HG03469 (cell line): Measurements from ENCODE around the gene CSKMT.
"Not testable (repeated sequence)": the region's sequence is repeated elsewhere in the genome, so short reads cannot be mapped to it uniquely, and the experiment has no call there.

ENCODE experiments used
- ATAC-seq: cut with Tn5 transposase; IDR thresholded peaks from one replicate; pipeline ENCODE4 v1.9.1; 2021; ENCODE audit warnings: mild to moderate bottlenecking, moderate library complexity, moderate number of reproducible peaks; ENCODE audit not compliant: unreplicated experiment

CSKMT gene

GRCh38 chr11:62654297-62654696 is 10.8 kb upstream of the CSKMT start:
- ATAC-seq: no peak

GRCh38 chr11:62656796-62657429 is 8.2 kb upstream of the CSKMT start:
- ATAC-seq: no peak

GRCh38 chr11:62664405-62665074 is 572 bp upstream of the CSKMT start:
- no peak for ATAC-seq

DNA sequence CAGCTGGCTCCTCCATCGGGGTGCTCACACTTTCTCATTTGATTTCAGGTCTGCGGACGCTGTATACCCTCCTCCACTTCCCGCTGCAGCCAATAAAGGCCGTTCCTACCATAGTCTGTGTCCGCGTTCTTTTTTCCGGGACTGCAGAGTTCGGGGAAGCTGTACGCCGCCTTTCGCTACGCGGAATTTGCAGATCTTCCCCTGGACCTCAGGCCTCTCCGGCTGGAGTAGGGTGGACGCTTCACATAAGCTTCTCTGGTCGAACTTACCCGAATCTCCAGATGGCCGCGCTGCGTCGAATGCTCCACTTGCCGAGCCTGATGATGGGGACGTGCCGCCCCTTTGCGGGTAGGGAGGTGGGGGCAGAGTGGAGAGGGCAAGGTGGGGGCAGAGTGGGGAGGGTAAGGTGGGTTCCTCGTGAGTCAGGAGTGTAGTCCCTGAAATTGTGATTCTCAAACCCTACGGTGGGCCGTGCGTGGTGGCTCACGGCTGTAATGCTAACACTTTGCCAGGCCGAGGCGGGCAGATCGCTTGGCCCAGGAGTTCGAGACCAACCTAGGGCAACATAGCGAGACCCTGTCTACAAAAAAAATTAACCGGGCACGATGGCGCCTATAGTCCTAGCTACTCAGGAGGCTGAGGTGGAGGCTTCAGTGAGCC is 617 bp downstream of the CSKMT start:
- peak; percentile 9 for ATAC-seq

DNA sequence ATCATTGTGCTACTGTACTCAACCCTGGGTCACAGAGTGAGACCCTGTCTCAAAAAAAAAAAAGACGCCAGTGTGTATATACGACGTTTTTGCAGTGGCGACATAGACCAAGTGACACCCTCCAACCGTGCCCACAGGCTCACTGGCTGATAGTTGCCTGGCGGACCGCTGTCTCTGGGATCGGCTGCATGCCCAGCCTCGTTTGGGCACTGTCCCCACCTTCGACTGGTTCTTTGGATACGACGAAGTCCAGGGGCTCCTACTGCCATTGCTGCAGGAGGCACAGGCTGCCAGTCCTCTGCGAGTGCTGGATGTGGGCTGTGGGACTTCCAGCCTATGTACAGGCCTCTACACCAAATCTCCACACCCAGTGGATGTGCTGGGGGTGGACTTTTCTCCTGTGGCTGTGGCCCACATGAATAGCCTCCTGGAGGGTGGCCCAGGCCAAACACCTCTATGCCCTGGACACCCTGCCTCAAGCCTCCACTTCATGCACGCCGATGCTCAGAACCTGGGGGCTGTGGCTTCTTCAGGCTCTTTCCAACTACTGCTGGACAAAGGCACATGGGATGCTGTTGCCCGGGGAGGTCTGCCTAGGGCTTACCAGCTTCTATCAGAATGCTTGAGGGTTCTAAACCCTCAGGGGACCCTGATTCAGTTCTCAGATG is 1.3 kb downstream of the CSKMT start:
- ATAC-seq: no peak

- ATAC-seq: no peak
Measured at GRCh38 chr11:62667460-62667859, 2.3 kb downstream of the CSKMT start.

- ATAC-seq: no peak
Measured at GRCh38 chr11:62669420-62670161, 4.5 kb downstream of the CSKMT start.

- ATAC-seq: no peak
Measured at GRCh38 chr11:62671236-62671607, 6.1 kb downstream of the CSKMT start.

DNA sequence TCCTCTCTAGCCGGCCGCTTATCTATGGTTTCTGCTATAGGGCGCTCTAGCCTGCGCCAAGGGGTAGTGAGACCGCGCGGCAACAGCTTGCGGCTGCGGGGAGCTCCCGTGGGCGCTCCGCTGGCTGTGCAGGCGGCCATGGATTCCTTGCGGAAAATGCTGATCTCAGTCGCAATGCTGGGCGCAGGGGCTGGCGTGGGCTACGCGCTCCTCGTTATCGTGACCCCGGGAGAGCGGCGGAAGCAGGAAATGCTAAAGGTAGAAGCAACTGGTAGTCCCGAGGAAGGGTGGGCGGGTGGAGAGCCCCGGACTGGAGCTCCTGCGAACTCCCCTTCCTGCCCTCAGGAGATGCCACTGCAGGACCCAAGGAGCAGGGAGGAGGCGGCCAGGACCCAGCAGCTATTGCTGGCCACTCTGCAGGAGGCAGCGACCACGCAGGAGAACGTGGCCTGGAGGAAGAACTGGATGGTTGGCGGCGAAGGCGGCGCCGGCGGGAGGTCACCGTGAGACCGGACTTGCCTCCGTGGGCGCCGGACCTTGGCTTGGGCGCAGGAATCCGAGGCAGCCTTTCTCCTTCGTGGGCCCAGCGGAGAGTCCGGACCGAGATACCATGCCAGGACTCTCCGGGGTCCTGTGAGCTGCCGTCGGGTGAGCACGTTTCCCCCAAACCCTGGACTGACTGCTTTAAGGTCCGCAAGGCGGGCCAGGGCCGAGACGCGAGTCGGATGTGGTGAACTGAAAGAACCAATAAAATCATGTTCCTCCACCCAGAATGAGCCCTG is 6.7 kb downstream of the CSKMT start, which contains the start of the genes LBHD1 and UQCC3:
Gene LBHD1, minus strand, starts transcription at position 660 of the 782 bp plus-strand sequence. CDS start 2,236 bp downstream, outside the sequence.
Gene UQCC3, plus strand, starts transcription at position 66 of the 782 bp plus-strand sequence. Its CDS starts 73 bp downstream, at position 139.
- no peak for ATAC-seq

DNA sequence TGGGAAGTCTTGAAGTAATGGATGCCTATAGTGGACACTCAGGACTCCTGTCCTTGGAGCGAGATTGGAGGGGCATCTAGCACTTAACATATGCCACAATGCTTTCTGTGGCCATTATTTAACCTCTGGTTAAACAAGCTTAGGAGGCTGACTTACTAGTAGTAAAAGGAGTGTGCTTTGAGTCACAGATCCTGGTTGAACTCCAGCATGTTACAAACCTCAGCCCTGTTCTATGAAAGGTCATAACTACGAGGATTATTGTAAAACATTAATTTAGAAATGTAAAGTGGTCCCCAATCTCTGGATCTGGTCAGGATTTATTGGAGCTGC is 8.0 kb downstream of the CSKMT start:
- no peak for ATAC-seq

GRCh38 chr11:62675415-62675814 is 10.3 kb downstream of the CSKMT start:
- not testable (repeated sequence) for ATAC-seq

DNA sequence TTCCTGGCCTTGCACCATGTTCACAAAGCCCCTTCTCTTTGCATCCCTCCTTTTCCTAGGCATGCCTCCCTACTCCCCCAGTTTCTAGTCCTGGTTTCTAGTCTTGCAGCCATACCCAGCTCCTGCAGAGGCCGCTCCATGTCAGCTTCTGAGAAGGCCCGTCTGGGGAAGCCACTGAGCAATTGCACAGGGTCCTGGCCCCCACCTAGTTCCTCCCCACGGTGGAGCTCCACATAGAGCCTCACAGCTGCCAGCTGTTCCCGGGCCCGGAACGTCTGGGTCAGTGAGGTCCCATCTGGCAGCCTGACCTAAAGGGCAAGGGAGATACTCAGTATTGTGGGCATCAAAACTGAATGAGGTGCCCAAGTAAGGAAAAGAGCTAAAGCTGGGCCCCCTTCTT is 11.6 kb downstream of the CSKMT start:
- no peak for ATAC-seq

DNA sequence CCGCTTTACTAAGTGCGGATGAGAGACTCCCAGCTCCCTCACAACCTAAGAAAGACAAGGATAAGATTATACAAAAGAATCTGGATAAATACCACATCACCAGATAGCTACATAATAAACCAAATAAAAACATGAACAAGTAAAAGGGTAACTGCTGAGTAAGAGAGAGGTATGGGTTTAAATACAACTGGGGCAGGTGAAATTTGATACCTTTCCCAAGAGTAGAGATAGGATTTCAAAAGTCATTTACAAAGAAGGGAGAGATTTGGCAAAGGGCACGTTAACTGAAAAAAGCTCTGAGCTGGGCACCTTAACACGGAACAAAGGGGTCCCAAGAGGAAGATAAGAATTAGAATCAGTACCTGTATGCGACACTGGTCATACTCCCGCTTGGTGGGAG is 12.0 kb downstream of the CSKMT start:
- ATAC-seq: no peak

DNA sequence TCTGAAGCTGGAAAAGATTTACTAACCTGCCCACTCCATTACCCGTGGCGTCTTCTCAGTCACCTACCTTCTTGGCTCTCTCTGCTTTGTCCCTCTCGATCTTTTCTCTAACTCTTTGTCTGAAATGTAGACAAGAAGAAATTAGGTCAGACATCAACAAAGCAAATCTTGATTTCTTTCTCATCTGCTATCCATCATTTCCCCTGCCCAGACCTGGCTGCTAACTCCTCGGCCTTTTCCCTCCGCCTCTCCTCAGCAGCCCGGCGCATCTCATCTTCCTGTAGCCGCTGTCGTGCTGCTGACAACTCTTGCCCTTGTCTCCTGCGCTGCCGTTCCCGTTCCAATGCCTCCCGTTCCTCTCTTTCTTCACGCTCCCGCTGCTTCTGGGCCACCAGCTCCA is 12.6 kb downstream of the CSKMT start:
- ATAC-seq: no peak

- ATAC-seq: no peak
Measured at GRCh38 chr11:62678433-62678769, 13.3 kb downstream of the CSKMT start.

GRCh38 chr11:62678770-62679696 is 13.9 kb downstream of the CSKMT start, which contains the start of gene UBXN1:
UBXN1 (minus strand) TSS chr11:62679073; CDS start chr11:62678923, 150 bp downstream.
- ATAC-seq: no peak

DNA sequence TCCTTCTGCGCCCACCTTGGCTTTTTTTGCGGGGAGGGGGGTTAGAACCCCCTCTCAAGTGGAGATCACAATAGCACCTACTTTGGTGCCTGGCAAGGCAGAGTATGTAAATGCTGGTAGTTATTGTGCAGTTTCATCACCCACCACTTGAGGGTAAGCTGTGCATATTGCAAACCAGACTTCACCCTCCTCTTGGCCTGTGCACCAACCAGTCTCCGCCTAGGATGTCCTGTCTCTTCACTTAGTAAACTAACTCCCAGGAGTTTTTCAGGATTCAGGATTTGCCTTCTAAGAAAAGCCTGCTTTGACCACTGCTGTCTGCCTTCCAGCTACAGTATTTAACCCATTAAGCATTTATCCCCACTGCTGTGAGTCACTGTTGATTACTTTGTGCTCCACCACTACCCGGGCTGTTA is 15.7 kb downstream of the CSKMT start:
- no peak for ATAC-seq

DNA sequence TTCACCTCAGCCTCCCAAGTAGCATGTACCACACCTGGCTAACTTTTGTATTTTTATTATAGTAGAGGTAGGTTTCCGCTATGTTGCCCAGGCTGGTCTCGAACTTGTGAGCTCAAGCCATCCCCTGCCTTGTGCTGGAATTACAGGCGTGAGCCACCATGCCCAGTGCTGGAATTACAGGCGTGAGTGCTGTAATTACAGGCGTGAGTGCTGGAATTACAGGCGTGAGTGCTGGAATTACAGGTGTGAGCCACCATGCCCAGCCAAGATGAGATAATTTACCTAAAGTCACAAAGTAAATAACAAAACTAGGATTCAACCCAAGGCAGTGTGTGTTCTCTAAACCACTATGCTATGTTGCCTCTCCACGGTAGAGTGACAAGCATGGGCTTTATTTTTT is 17.4 kb downstream of the CSKMT start:
- no peak for ATAC-seq
